Measurements from ENCODE around the gene CD22.

The CD22 gene

GRCh38 chr19:35301961-35302360 lies 27.0 kb upstream of the CD22 start:
- Histone ChIP-seq H3K9me2 (replicated peaks; ENCODE audit: control insufficient read depth, low read length) (no peaks in the 10 kb centered on the region), H3K9me3 (ENCODE audit: control insufficient read depth, insufficient read depth, low read length) (no peaks in the 10 kb centered on the region), H4K20me1 (ENCODE audit: control insufficient read depth, insufficient read depth, low read depth, low read length) (no peaks in the 10 kb centered on the region), H3K4me3 (ENCODE audit: low read length) (no peak overlapping the region), H3F3A (ENCODE audit: control insufficient read depth, insufficient read depth) (peaks cover 13% of the 10 kb centered on the region), H3K36me3 (ENCODE audit: control insufficient read depth, low read length) (no peaks in the 10 kb centered on the region), H3K27me3 (ENCODE audit: control insufficient read depth, low read length) (no peaks in the 10 kb centered on the region), H3K27ac (ENCODE audit: low read depth, low read length) (no peak overlapping the region), H3K4me2 (ENCODE audit: low read length) (no peak overlapping the region), H3K79me2 (ENCODE audit: control insufficient read depth, low read length) (no peaks in the 10 kb centered on the region), H3K4me1 (ENCODE audit: control insufficient read depth, low read length) (peaks cover 54% of the 10 kb centered on the region)
- TF ChIP-seq EZH2phosphoT487 (IDR thresholded peaks at IDR 0.05; ENCODE audit: borderline replicate concordance, low read length) (no peak), CTCF (IDR thresholded peaks at IDR 0.05; ENCODE audit: low read depth, low read length, poor library complexity, severe bottlenecking) (no peak)

GRCh38 chr19:35302446-35302845 lies 26.5 kb upstream of the CD22 start:
- H3K79me2 ChIP-seq (ENCODE audit: control insufficient read depth, low read length) = no peaks in the 10 kb centered on the region
- TF ChIP-seq EZH2phosphoT487 (IDR thresholded peaks at IDR 0.05; ENCODE audit: borderline replicate concordance, low read length) (no peak), CTCF (IDR thresholded peaks at IDR 0.05; ENCODE audit: low read depth, low read length, poor library complexity, severe bottlenecking) (no peak)
- no peak overlapping the region for H3K4me2 ChIP-seq (ENCODE audit: low read length)
- H3K27ac ChIP-seq (ENCODE audit: low read depth, low read length) = no peak overlapping the region
- no peaks in the 10 kb centered on the region for H3K9me2 ChIP-seq (replicated peaks; ENCODE audit: control insufficient read depth, low read length)
- peaks cover 8% of the 10 kb centered on the region for H3F3A ChIP-seq (ENCODE audit: control insufficient read depth, insufficient read depth)
- no peaks in the 10 kb centered on the region for H3K9me3 ChIP-seq (ENCODE audit: control insufficient read depth, insufficient read depth, low read length)
- no peaks in the 10 kb centered on the region for H4K20me1 ChIP-seq (ENCODE audit: control insufficient read depth, insufficient read depth, low read depth, low read length)
- no peak overlapping the region for H3K4me3 ChIP-seq (ENCODE audit: low read length)
- H3K4me1 ChIP-seq (ENCODE audit: control insufficient read depth, low read length) = peaks cover 54% of the 10 kb centered on the region
- H3K36me3 ChIP-seq (ENCODE audit: control insufficient read depth, low read length) = no peaks in the 10 kb centered on the region
- H3K27me3 ChIP-seq (ENCODE audit: control insufficient read depth, low read length) = no peaks in the 10 kb centered on the region

GRCh38 chr19:35303357-35303915 lies 25.6 kb upstream of the CD22 start:
- Histone ChIP-seq H3K4me3 (ENCODE audit: low read length) (no peak overlapping the region), H4K20me1 (ENCODE audit: control insufficient read depth, insufficient read depth, low read depth, low read length) (no peaks in the 10 kb centered on the region), H3K9me3 (ENCODE audit: control insufficient read depth, insufficient read depth, low read length) (no peaks in the 10 kb centered on the region), H3K4me1 (ENCODE audit: control insufficient read depth, low read length) (peaks cover 54% of the 10 kb centered on the region), H3K36me3 (ENCODE audit: control insufficient read depth, low read length) (no peaks in the 10 kb centered on the region), H3F3A (ENCODE audit: control insufficient read depth, insufficient read depth) (peaks cover 5% of the 10 kb centered on the region), H3K27me3 (ENCODE audit: control insufficient read depth, low read length) (no peaks in the 10 kb centered on the region), H3K27ac (ENCODE audit: low read depth, low read length) (no peak overlapping the region), H3K4me2 (ENCODE audit: low read length) (no peak overlapping the region), H3K79me2 (ENCODE audit: control insufficient read depth, low read length) (no peaks in the 10 kb centered on the region), H3K9me2 (replicated peaks; ENCODE audit: control insufficient read depth, low read length) (no peaks in the 10 kb centered on the region)
- TF ChIP-seq EZH2phosphoT487 (IDR thresholded peaks at IDR 0.05; ENCODE audit: borderline replicate concordance, low read length) (no peak), CTCF (IDR thresholded peaks at IDR 0.05; ENCODE audit: low read depth, low read length, poor library complexity, severe bottlenecking) (no peak)

Data from DOHH2 (cell line).